AG10803 (cell line): ENCODE measurements around the gene LILRB2.
A peak's percentile ranks its signal among the peaks of the same experiment; 100 is the strongest.
"Not testable (repeated sequence)": the region's sequence is repeated elsewhere in the genome, so short reads cannot be mapped to it uniquely, and the experiment has no call there.

Source experiments
- DNase-seq: peaks from one replicate; pipeline ENCODE4 v3.0.0; 2010; ENCODE audit warnings: low read depth
- H3K4me3 ChIP-seq: 2 replicates; pipeline ENCODE4 v1.5.1; 2011; ENCODE audit warnings: mild to moderate bottlenecking, low read length, control low read depth
- CTCF ChIP-seq: conservative IDR thresholded peaks from 2 replicates; pipeline ENCODE4 v1.5.1; 2011; ENCODE audit warnings: mild to moderate bottlenecking, low read length, control low read depth, inconsistent platforms

LILRB2 gene

GRCh38 chr19:54287456-54287855 lies 6.5 kb upstream of the LILRB2 start:
- no peak for TF ChIP-seq CTCF
- DNase-seq: peak; percentile 60
- H3K4me3 ChIP-seq: no peak overlapping the region

GRCh38 chr19:54286283-54286682 lies 5.4 kb upstream of the LILRB2 start:
- not testable (repeated sequence) for DNase-seq, H3K4me3 ChIP-seq

- not testable (repeated sequence) for H3K4me3 ChIP-seq, DNase-seq
Measured at GRCh38 chr19:54285427-54286056, 4.6 kb upstream of the LILRB2 start.

GRCh38 chr19:54282686-54283470 lies 2.0 kb upstream of the LILRB2 start:
- no peak for DNase-seq
- H3K4me3 ChIP-seq: no peak overlapping the region
- TF ChIP-seq CTCF: no peak

- DNase-seq, H3K4me3 ChIP-seq: not testable (repeated sequence)
Measured at GRCh38 chr19:54281729-54282075, 792 bp upstream of the LILRB2 start.

GRCh38 chr19:54280441-54280840 lies 469 bp downstream of the LILRB2 start:
- DNase-seq, H3K4me3 ChIP-seq: not testable (repeated sequence)

- DNase-seq, H3K4me3 ChIP-seq: not testable (repeated sequence)
Measured at GRCh38 chr19:54280025-54280424, 885 bp downstream of the LILRB2 start.

GRCh38 chr19:54279406-54279962 lies 1.4 kb downstream of the LILRB2 start:
- TF ChIP-seq CTCF: no peak
- H3K4me3 ChIP-seq: no peak overlapping the region
- DNase-seq: no peak

GRCh38 chr19:54278571-54279195 lies 2.2 kb downstream of the LILRB2 start:
- not testable (repeated sequence) for H3K4me3 ChIP-seq, DNase-seq

GRCh38 chr19:54278056-54278455 lies 2.9 kb downstream of the LILRB2 start:
- not testable (repeated sequence) for DNase-seq, H3K4me3 ChIP-seq

GRCh38 chr19:54277111-54277615 lies 3.7 kb downstream of the LILRB2 start:
- not testable (repeated sequence) for H3K4me3 ChIP-seq, DNase-seq
